OCI-LY7 (cell line): ENCODE data around the gene SAFB2. TPM values are rescaled to one million over a fixed set of nuclear protein-coding genes. Genes with fewer than 3 reads are reported as not detected.

Experiments used
- BruUV-seq: library from RNA; stranded (reverse); fragments of 400-500 nt; replicated peaks from 2 replicates; lab custom pipeline; 2021; lab: Mats Ljungman, UMichigan
- CTCF ChIA-PET: fragments of 300-600 bp; sonication (Branson Sonifier 250); formaldehyde crosslinking; loops from one replicate; lab custom pipeline; 2022; ENCODE audit warnings: antibody characterized with exemption; ENCODE audit not compliant: unreplicated experiment; lab: Charles Lee
- POLR2A ChIA-PET: fragments of 300-600 bp; sonication (Branson Sonifier 250); formaldehyde crosslinking; loops from one replicate; lab custom pipeline; 2022; ENCODE audit warnings: antibody characterized with exemption; lab: Charles Lee
- DNase-seq: peaks from one replicate; pipeline ENCODE4 v3.0.0-alpha.2; 2015; ENCODE audit warnings: low spot score
- H2AFZ ChIP-seq: fragments of 200-600 bp; sonication (generic), shearing (Covaris generic); 2 replicates; pipeline ENCODE4 v1.6.1; 2014; ENCODE audit warnings: mild to moderate bottlenecking, antibody characterized with exemption, low read length, moderate library complexity
- H3K27ac ChIP-seq: fragments of 200-600 bp; sonication (generic); 2 replicates; pipeline ENCODE4 v1.5.1; 2014; ENCODE audit warnings: mixed run types, low read depth, mild to moderate bottlenecking, moderate library complexity, low read length, inconsistent platforms; ENCODE audit not compliant: poor library complexity, severe bottlenecking
- H3K36me3 ChIP-seq: fragments of 200-600 bp; sonication (generic); 2 replicates; pipeline ENCODE4 v1.6.1; 2014; ENCODE audit warnings: mild to moderate bottlenecking, antibody characterized with exemption, low read length, moderate library complexity, mixed read lengths; ENCODE audit not compliant: insufficient read depth
- H3K4me1 ChIP-seq: fragments of 200-600 bp; sonication (generic); 2 replicates; pipeline ENCODE4 v1.5.1; 2014; ENCODE audit warnings: mild to moderate bottlenecking, low read length; ENCODE audit not compliant: insufficient read depth, poor library complexity, severe bottlenecking
- H3K4me2 ChIP-seq: fragments of 200-600 bp; sonication (generic); 2 replicates; pipeline ENCODE4 v1.6.1; 2014; ENCODE audit warnings: mild to moderate bottlenecking, low read length
- H3K4me3 ChIP-seq: fragments of 200-600 bp; sonication (generic); 2 replicates; pipeline ENCODE4 v1.5.1; 2014; ENCODE audit warnings: mild to moderate bottlenecking, low read depth, low read length; ENCODE audit not compliant: poor library complexity, severe bottlenecking
- H3K79me2 ChIP-seq: fragments of 200-600 bp; sonication (generic); 2 replicates; pipeline ENCODE4 v1.6.1; 2016; ENCODE audit warnings: low read depth, mild to moderate bottlenecking, low read length, moderate library complexity, mixed read lengths; ENCODE audit not compliant: insufficient read depth
- H3K9me2 ChIP-seq: fragments of 200-600 bp; sonication (generic); 2 replicates; pipeline ENCODE4 v1.6.1; 2016; ENCODE audit warnings: mild to moderate bottlenecking, low read length, mixed read lengths; ENCODE audit not compliant: insufficient read depth
- H3K9me3 ChIP-seq: fragments of 200-600 bp; sonication (generic); 2 replicates; pipeline ENCODE4 v1.6.1; 2014; ENCODE audit warnings: mild to moderate bottlenecking, mixed run types, low read length, mixed read lengths
- H4K20me1 ChIP-seq: fragments of 200-600 bp; sonication (generic); 2 replicates; pipeline ENCODE4 v1.6.1; 2014; ENCODE audit warnings: mild to moderate bottlenecking, antibody characterized with exemption, low read length, moderate library complexity, mixed read lengths; ENCODE audit not compliant: insufficient read depth
- CTCF ChIP-seq: fragments of 200-600 bp; sonication (generic); conservative IDR thresholded peaks from 2 replicates; pipeline ENCODE4 v1.5.1; 2014; ENCODE audit warnings: mild to moderate bottlenecking, antibody characterized with exemption, low read length, moderate library complexity, mixed read lengths
- EZH2phosphoT487 ChIP-seq: fragments of 200-600 bp; sonication (generic); IDR thresholded peaks from 2 replicates; pipeline ENCODE4 v1.6.1; 2018; ENCODE audit warnings: low read depth, borderline replicate concordance, mild to moderate bottlenecking, mixed run types, antibody characterized with exemption, low read length, moderate library complexity, mixed read lengths
- intact Hi-C: fragments of 100-400 bp; cut with micrococcal nuclease; formaldehyde crosslinking; loops from one replicate; pipeline ENCODE4 v1.10.0; 2022; ENCODE audit not compliant: unreplicated experiment
- total RNA-seq, 2 experiments: library from RNA; depleted of rRNA in 1 of 2; stranded (reverse); fragments of >200 nt in 1 of 2; shearing (Covaris generic) in 1 of 2; gene quantifications; 2 replicates each; pipeline ENCODE4 v1.2.3, GENCODE V29; 2014 to 2022

The SAFB2 gene
- total RNA-seq, 2 experiments from 2014 or later: 52.8 to 111 TPM

- no peaks in the 10 kb centered on the region for H3K4me1 ChIP-seq
- no peak overlapping the region for H3K4me2 ChIP-seq
- no peaks in the 10 kb centered on the region for H3K79me2 ChIP-seq
- intact Hi-C loops: no loop called here
- no peak overlapping the region for H3K4me3 ChIP-seq
- no peak overlapping the region for H3K27ac ChIP-seq
- no peak for DNase-seq
- H3K9me3 ChIP-seq: no peaks in the 10 kb centered on the region
- no peaks in the 10 kb centered on the region for H4K20me1 ChIP-seq
- no TSS peak for BruUV-seq
- H3K9me2 ChIP-seq: no peaks in the 10 kb centered on the region
- TF ChIP-seq CTCF: no peak
- TF ChIP-seq EZH2phosphoT487: no peak
- H2AFZ ChIP-seq: no peak overlapping the region
- ChIA-PET CTCF (no interaction called here), POLR2A (no interaction called here)
- no peaks in the 10 kb centered on the region for H3K36me3 ChIP-seq
These were observed 49.9 kb downstream of the SAFB2 start for GRCh38 chr19:5572556-5573286.

- H3K4me1 ChIP-seq: no peaks in the 10 kb centered on the region
- DNase-seq: no peak
- H4K20me1 ChIP-seq: no peaks in the 10 kb centered on the region
- BruUV-seq: no TSS peak
- H3K4me3 ChIP-seq: no peak overlapping the region
- intact Hi-C loops: no loop called here
- CTCF ChIA-PET: no interaction called here
- H3K9me3 ChIP-seq: no peaks in the 10 kb centered on the region
- no peaks in the 10 kb centered on the region for H3K9me2 ChIP-seq
- H2AFZ ChIP-seq: no peak overlapping the region
- POLR2A ChIA-PET: no interaction called here
- no peak overlapping the region for H3K4me2 ChIP-seq
- no peak for TF ChIP-seq EZH2phosphoT487
- no peak for TF ChIP-seq CTCF
- H3K36me3 ChIP-seq: no peaks in the 10 kb centered on the region
- no peaks in the 10 kb centered on the region for H3K79me2 ChIP-seq
- H3K27ac ChIP-seq: no peak overlapping the region
These were observed 50.8 kb downstream of the SAFB2 start for GRCh38 chr19:5571777-5572176.

- TF ChIP-seq CTCF (no peak), EZH2phosphoT487 (no peak)
- ChIA-PET CTCF (no interaction called here), POLR2A (no interaction called here)
- Histone ChIP-seq H3K36me3 (no peaks in the 10 kb centered on the region), H3K27ac (no peak overlapping the region), H3K79me2 (no peaks in the 10 kb centered on the region), H3K9me3 (no peaks in the 10 kb centered on the region), H4K20me1 (no peaks in the 10 kb centered on the region), H2AFZ (no peak overlapping the region), H3K9me2 (no peaks in the 10 kb centered on the region), H3K4me1 (no peaks in the 10 kb centered on the region), H3K4me3 (no peak overlapping the region), H3K4me2 (no peak overlapping the region)
- intact Hi-C loops: no loop called here
- no TSS peak for BruUV-seq
- no peak for DNase-seq
These were observed 54.6 kb downstream of the SAFB2 start for GRCh38 chr19:5567970-5568407.
